ENCODE measurements around the gene BCAS3.
"Not testable (repeated sequence)": the region's sequence is repeated elsewhere in the genome, so short reads cannot be mapped to it uniquely, and the experiment has no call there.

Gene BCAS3

GRCh38 chr17:61359513-61359912 lies 681.9 kb downstream of the BCAS3 start:
- not testable (repeated sequence) for DNase-seq

GRCh38 chr17:61360318-61360943 lies 682.8 kb downstream of the BCAS3 start:
- no peak for DNase-seq

- no peak for DNase-seq
These were observed 683.4 kb downstream of the BCAS3 start for GRCh38 chr17:61361084-61361483.

- no peak for DNase-seq
These were observed 684.7 kb downstream of the BCAS3 start for GRCh38 chr17:61362396-61362795.

GRCh38 chr17:61362852-61363600 lies 685.4 kb downstream of the BCAS3 start:
- no peak for DNase-seq

GRCh38 chr17:61363601-61364462 lies 686.2 kb downstream of the BCAS3 start:
- no peak for DNase-seq

GRCh38 chr17:61364463-61364846 lies 686.8 kb downstream of the BCAS3 start:
- DNase-seq: no peak

- no peak for DNase-seq
These were observed 688.5 kb downstream of the BCAS3 start for GRCh38 chr17:61366076-61366714.

GRCh38 chr17:61366715-61367413 lies 689.2 kb downstream of the BCAS3 start:
- no peak for DNase-seq

GRCh38 chr17:61368049-61368831 lies 690.6 kb downstream of the BCAS3 start:
- no peak for DNase-seq

- no peak for DNase-seq
These were observed 691.3 kb downstream of the BCAS3 start for GRCh38 chr17:61368832-61369450.

- no peak for DNase-seq
These were observed 692.1 kb downstream of the BCAS3 start for GRCh38 chr17:61369751-61370150.

- DNase-seq: no peak
These were observed 693.5 kb downstream of the BCAS3 start for GRCh38 chr17:61371179-61371578.

GRCh38 chr17:61371606-61372005 lies 694.0 kb downstream of the BCAS3 start:
- no peak for DNase-seq

GRCh38 chr17:61372436-61372835 lies 694.8 kb downstream of the BCAS3 start:
- no peak for DNase-seq

GRCh38 chr17:61376931-61377838 lies 699.5 kb downstream of the BCAS3 start:
- no peak for DNase-seq

GRCh38 chr17:61378658-61379456 lies 701.2 kb downstream of the BCAS3 start:
- DNase-seq: no peak

GRCh38 chr17:61379457-61380216 lies 702.0 kb downstream of the BCAS3 start:
- DNase-seq: no peak
